Activated CD4-positive, alpha-beta memory T cell treated with anti-CD3 and anti-CD28 coated beads, Interleukin-2, amount 10 ng/mL, durations not matched to agents 7 days and 5 days (primary cell): Measurements from ENCODE around the gene DDN. TPM values are rescaled to one million over a fixed set of nuclear protein-coding genes. Genes with fewer than 3 reads are reported as not detected.

ENCODE experiments used
- CTCF ChIA-PET: fragments of 350-600 bp; sonication (Branson Sonifier 250); formaldehyde crosslinking; loops from one replicate; lab custom pipeline; 2021; ENCODE audit warnings: antibody characterized with exemption, inconsistent platforms; lab: Charles Lee
- POLR2A ChIA-PET: fragments of 350-600 bp; sonication (Branson Sonifier 250); formaldehyde crosslinking; loops from one replicate; lab custom pipeline; 2021; ENCODE audit warnings: antibody characterized with exemption; lab: Charles Lee
- DNase-seq: peaks from one replicate; pipeline ENCODE4 v3.0.0-alpha.2; 2020
- H3K27ac Mint-ChIP-seq: one replicate; pipeline ENCODE4 v1.8.0; 2021; ENCODE audit warnings: mild to moderate bottlenecking, mixed read lengths
- H3K27me3 Mint-ChIP-seq: one replicate; pipeline ENCODE4 v1.8.0; 2021; ENCODE audit warnings: mixed read lengths
- H3K36me3 Mint-ChIP-seq: one replicate; pipeline ENCODE4 v1.8.0; 2021; ENCODE audit warnings: low read depth, mixed read lengths
- H3K4me1 Mint-ChIP-seq: one replicate; pipeline ENCODE4 v1.8.0; 2021; ENCODE audit warnings: mixed read lengths
- H3K4me3 Mint-ChIP-seq: one replicate; pipeline ENCODE4 v1.8.0; 2021; ENCODE audit warnings: mild to moderate bottlenecking, mixed read lengths
- H3K9me3 Mint-ChIP-seq: one replicate; pipeline ENCODE4 v1.8.0; 2021; ENCODE audit warnings: mixed read lengths
- total RNA-seq, 2 experiments: library from RNA; stranded (reverse); gene quantifications; one replicate each; pipeline ENCODE4 v1.2.3, GENCODE V29; 2021

The DDN gene
- total RNA-seq, 2 experiments from 2014 or later = 0.23 TPM

- no peak for DNase-seq
- ChIA-PET POLR2A (interaction anchor here (1.2 to 2.1 kb wide), 2 partner anchors 10 kb away, joined by 5 to 10 read pairs; no protein-coding TSS in a partner anchor), CTCF (interaction anchor here (0.9 to 2.9 kb wide), 5 partner anchors 10 to 126 kb away, joined by 3 to 9 read pairs (median 6); a partner anchor contains a TSS)
- Mint-ChIP-seq H3K27ac (no peak overlapping the region), H3K36me3 (peaks cover 60% of the 10 kb centered on the region), H3K27me3 (no peaks in the 10 kb centered on the region), H3K4me1 (no peaks in the 10 kb centered on the region), H3K4me3 (no peak overlapping the region), H3K9me3 (no peaks in the 10 kb centered on the region)
These were observed 30.9 kb upstream of the DDN start for GRCh38 chr12:49030119-49030518.

DNA sequence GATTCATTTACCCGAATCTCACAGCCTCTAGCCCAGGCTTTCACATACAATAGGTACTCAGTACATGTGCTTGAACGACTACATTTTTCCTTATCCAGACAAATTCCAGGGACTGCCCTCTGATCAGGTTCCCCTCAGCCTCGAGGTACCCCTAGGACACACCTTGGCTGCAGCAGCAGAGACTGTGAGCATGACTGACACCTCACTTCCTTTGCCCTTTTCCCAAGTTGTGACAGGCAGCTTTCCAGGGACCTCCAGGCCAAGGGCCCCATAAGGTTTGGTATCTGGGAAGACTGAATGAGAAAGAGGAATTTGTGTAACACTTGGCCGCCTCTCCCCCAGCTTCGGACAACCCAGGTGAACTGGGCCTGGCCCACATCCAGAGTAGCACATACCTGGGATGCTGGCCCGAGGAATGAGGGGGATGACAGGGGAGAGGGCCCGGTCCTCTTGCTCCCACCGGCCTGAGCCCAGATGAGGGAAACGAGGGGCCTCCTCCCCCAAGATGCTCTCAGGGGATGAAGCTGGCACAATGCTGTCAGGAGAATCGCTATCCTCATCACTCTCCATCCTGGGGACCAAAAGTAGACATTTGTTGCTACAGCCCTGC is 29.6 kb upstream of the DDN start:
- H3K4me1 Mint-ChIP-seq = no peaks in the 10 kb centered on the region
- POLR2A ChIA-PET = interaction anchor here (0.8 to 0.9 kb wide), 2 partner anchors 31 to 101 kb away, joined by 3 read pairs; no protein-coding TSS in a partner anchor
- no peaks in the 10 kb centered on the region for H3K27me3 Mint-ChIP-seq
- no peaks in the 10 kb centered on the region for H3K9me3 Mint-ChIP-seq
- CTCF ChIA-PET = interaction anchor here (0.6 to 1.9 kb wide), 3 partner anchors 9 to 230 kb away, joined by 3 to 8 read pairs (median 6); no protein-coding TSS in a partner anchor
- DNase-seq = no peak
- H3K27ac Mint-ChIP-seq = peak overlapping the region; percentile 4
- H3K4me3 Mint-ChIP-seq = no peak overlapping the region
- peaks cover 60% of the 10 kb centered on the region for H3K36me3 Mint-ChIP-seq

DNA sequence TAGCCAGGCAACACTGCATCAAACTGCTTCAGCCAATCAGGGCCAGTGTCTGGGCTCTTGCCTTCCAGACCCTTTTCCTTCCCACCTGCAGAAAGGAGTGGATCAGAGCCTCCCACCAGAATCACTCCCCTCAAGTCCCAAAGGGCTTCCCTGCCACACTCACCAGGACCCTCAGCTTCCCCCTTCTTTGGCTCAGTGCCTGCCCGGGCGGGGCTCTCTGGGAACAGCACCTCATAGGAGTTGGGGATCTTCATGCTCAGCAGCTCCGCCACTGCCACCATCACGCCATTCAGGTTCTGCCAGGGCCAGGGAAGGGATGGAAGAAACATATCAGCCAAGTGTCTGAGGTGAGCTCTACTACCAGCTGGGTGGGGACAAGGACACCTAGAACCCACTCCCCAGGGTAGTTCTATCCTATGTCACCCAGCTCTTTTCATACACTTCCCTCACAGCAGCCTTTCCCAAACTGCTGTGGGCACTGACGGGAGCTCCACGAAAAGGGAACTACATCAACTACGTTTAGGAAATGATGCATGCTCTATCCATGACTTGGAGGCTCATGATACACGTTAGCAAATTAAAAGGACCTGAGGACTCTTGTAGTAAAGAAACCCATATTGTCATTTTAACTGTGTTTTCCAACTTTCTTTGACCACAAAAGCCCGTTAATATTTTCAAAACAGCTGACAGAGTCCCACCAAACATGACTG is 28.8 kb upstream of the DDN start:
- Mint-ChIP-seq H3K4me1 (no peaks in the 10 kb centered on the region), H3K27me3 (no peaks in the 10 kb centered on the region), H3K36me3 (peaks cover 59% of the 10 kb centered on the region), H3K9me3 (no peaks in the 10 kb centered on the region), H3K27ac (peak overlapping the region; percentile 52), H3K4me3 (no peak overlapping the region)
- DNase-seq = no peak
- ChIA-PET CTCF (interaction anchor here (0.6 to 0.8 kb wide), 2 partner anchors 8 to 15 kb away, joined by 3 read pairs; no protein-coding TSS in a partner anchor), POLR2A (interaction anchor here (0.9 kb wide), 1 partner anchor 31 kb away, joined by 3 read pairs; no protein-coding TSS in a partner anchor)

DNA sequence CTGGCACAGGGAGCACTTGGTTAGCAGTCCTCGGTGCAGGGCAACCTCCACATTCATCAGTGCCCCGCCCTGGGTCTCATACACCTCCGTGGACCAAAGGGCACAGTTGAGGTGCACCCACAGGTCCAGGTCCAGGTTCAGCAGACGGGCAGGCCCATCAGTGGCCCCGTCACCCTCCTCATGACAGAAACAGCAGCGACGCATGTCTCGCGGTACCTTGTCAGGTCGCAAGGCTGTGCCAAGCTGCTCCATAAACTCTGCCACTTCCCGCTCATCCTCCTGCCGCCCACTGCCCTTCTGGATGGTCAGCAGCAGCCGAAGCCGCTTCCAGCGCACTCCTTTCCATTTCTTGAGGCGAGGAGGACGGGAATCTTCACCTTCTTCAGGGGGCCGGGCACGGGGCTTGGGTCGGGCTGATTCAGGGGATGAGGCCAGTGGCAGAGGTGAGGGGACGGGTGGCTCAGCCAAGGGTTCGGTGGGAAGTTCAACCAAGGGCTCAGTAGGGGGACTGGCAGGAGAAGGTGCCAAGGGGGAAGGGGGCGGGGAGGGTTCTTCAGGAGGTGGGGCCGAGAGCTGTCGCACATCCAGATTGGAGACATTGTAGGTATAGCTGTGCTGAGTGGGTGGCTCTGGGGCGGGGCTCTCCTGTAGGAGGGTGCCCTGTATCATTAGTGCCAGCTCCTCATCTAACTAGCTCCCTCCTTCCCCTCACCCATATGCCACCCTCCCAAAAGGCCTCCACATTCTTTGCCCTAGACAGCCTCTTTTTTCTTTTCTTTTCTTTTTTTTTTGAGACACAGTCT is 27.7 kb upstream of the DDN start:
- DNase-seq = no peak
- H3K4me3 Mint-ChIP-seq = no peak overlapping the region

DNA sequence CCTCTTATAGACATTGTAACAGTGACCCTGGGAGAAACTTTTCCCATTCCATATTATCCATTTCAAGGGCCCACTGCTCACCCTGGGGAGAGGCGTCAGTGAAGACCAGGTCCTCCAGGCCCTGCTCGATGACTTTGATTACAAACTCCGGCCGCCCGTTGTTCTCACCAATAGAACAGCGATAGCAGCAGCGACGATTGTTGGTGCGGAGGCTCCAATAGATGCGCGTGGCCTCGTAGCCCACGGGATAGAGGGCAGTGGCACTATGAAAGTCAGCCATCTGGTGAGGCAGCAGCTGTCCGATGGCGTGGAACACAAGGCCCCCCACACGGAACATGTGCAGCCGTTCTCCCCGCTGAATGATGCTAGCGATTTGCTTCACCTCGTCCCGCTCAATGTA is 26.9 kb upstream of the DDN start:
- no peak overlapping the region for H3K27ac Mint-ChIP-seq

More for the DNA sequence above, 27.7 kb upstream of the DDN start:
- Mint-ChIP-seq H3K27ac (no peak overlapping the region), H3K36me3 (peaks cover 62% of the 10 kb centered on the region), H3K27me3 (no peaks in the 10 kb centered on the region), H3K9me3 (no peaks in the 10 kb centered on the region), H3K4me1 (no peaks in the 10 kb centered on the region)
- CTCF ChIA-PET = interaction anchor here (1.4 kb wide), 1 partner anchor 39 kb away, joined by 3 read pairs; no protein-coding TSS in a partner anchor
- POLR2A ChIA-PET = interaction anchor here (1.1 kb wide), 1 partner anchor 104 kb away, joined by 3 read pairs; no protein-coding TSS in a partner anchor

DNA sequence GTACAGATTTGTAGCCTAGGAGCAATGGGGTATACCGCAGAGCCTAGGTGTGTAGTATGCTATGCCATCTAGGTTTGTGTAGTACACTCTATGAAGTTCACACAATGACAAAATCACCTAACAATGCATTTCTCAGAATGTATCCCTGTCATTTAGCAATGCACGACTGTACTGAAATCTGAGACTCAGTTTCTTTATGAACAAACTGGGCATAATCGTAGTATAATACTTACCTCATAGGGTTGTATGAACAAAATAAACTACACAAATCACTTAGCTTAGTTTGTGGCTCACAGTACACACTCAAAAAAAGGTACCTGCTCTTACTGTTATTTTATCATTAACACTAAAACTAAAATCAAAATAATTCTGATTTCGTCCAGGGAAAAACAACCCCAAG is 26.3 kb upstream of the DDN start:
- H3K36me3 Mint-ChIP-seq = peaks cover 68% of the 10 kb centered on the region
- ChIA-PET POLR2A (no interaction called here), CTCF (no interaction called here)
- no peak overlapping the region for H3K4me3 Mint-ChIP-seq
- no peaks in the 10 kb centered on the region for H3K4me1 Mint-ChIP-seq
- DNase-seq = no peak
- H3K27ac Mint-ChIP-seq = no peak overlapping the region
- H3K27me3 Mint-ChIP-seq = no peaks in the 10 kb centered on the region
- no peaks in the 10 kb centered on the region for H3K9me3 Mint-ChIP-seq

More for the DNA sequence above, 26.9 kb upstream of the DDN start:
- no peak for DNase-seq
- Mint-ChIP-seq H3K4me3 (no peak overlapping the region), H3K36me3 (peaks cover 66% of the 10 kb centered on the region), H3K27me3 (no peaks in the 10 kb centered on the region), H3K9me3 (no peaks in the 10 kb centered on the region), H3K4me1 (no peaks in the 10 kb centered on the region)
- POLR2A ChIA-PET = interaction anchor here (1.1 kb wide), 1 partner anchor 104 kb away, joined by 3 read pairs; no protein-coding TSS in a partner anchor
- CTCF ChIA-PET = interaction anchor here (1.4 kb wide), 1 partner anchor 38 kb away, joined by 3 read pairs; no protein-coding TSS in a partner anchor

DNA sequence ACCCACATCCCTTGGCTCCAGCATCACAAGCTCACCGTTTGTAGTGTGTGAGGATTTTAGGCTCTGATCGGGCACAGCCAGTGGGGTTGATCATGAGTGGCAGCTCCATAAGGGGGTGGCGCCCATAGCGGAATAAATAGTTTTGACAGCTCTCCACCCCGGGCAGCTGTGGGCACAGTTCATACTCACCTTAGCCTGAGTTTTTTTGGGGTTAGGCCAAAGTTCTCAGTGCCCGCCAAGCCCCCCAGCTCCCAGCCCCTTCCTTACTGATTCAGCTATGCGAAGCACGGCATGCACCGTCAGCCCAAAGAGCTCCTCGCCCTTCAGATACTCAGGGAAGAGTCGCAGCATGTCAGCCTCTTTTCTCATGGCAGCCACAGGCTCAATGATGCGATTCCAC is 25.4 kb upstream of the DDN start:
- Mint-ChIP-seq H3K4me3 (no peak overlapping the region), H3K27me3 (no peaks in the 10 kb centered on the region), H3K27ac (no peak overlapping the region), H3K36me3 (peaks cover 67% of the 10 kb centered on the region), H3K9me3 (no peaks in the 10 kb centered on the region), H3K4me1 (peaks cover 5% of the 10 kb centered on the region)
- no peak for DNase-seq
- CTCF ChIA-PET = interaction anchor here (1.3 to 2.0 kb wide), 2 partner anchors 14 to 19 kb away, joined by 3 to 6 read pairs; no protein-coding TSS in a partner anchor
- POLR2A ChIA-PET = no interaction called here

DNA sequence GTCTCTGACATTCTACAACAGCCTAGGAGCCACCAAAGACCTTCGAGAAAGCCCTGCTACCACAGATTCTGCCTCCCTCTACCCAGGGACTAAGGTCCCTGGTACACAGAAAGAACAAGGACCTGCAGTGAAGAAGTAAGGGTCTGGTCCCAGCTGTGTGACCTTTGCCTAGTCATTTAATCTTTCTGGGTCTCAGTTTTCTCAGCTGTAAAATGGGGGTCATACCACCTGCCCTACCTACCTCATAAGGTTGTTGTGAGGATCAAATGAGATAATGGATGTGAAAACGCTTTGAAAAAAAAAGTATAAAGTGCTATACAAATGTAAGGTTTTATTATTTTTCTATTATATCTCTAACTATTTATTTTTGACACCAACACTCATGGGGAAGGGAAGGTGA is 24.6 kb upstream of the DDN start:
- Mint-ChIP-seq H3K27ac (no peak overlapping the region), H3K4me1 (peaks cover 11% of the 10 kb centered on the region), H3K9me3 (no peaks in the 10 kb centered on the region), H3K36me3 (peaks cover 67% of the 10 kb centered on the region), H3K27me3 (no peaks in the 10 kb centered on the region), H3K4me3 (no peak overlapping the region)
- DNase-seq = no peak
- ChIA-PET POLR2A (no interaction called here), CTCF (interaction anchor here (1.0 to 5.2 kb wide), 4 partner anchors 15 to 64 kb away, joined by 3 to 63 read pairs (median 4); no protein-coding TSS in a partner anchor)

DNA sequence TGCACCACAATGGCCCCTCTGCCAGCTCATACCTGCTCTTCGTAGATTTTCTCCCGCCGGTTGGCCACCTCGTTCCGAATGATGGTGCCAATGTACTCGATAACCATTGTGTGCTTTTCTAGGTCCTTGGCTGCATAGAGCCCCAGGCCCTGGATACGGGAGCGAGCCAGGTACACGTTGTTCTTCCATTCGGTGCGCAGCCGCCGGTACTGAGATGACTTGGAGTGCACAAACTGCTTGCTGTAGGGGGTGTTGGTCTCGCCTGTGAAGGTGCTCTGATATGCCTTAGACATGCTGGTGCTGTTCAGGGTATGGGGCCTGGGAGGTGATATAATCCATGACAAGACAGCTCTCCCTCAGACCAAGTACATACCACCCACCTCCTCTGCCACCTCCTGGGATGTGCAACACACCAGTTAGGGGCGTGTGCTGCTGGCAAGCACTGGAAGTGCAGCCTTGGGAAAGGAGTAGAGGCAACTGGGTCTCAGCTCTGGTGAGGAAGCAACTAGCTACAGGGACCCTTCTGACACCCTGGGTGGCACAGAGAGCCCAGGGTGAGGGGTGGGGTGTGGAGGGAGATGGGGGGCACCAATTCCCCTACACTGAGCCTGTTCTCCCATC is 23.5 kb upstream of the DDN start:
- ChIA-PET POLR2A (interaction anchor here (1.3 kb wide), 1 partner anchor 241 kb away, joined by 4 read pairs; no protein-coding TSS in a partner anchor), CTCF (interaction anchor here (1.0 to 5.2 kb wide), 3 partner anchors 21 to 65 kb away, joined by 3 to 63 read pairs (median 6); no protein-coding TSS in a partner anchor)
- no peak overlapping the region for H3K27ac Mint-ChIP-seq
- H3K9me3 Mint-ChIP-seq = no peaks in the 10 kb centered on the region
- no peaks in the 10 kb centered on the region for H3K27me3 Mint-ChIP-seq
- no peak overlapping the region for H3K4me3 Mint-ChIP-seq
- H3K36me3 Mint-ChIP-seq = peaks cover 64% of the 10 kb centered on the region
- no peak for DNase-seq
- H3K4me1 Mint-ChIP-seq = peaks cover 17% of the 10 kb centered on the region

DNA sequence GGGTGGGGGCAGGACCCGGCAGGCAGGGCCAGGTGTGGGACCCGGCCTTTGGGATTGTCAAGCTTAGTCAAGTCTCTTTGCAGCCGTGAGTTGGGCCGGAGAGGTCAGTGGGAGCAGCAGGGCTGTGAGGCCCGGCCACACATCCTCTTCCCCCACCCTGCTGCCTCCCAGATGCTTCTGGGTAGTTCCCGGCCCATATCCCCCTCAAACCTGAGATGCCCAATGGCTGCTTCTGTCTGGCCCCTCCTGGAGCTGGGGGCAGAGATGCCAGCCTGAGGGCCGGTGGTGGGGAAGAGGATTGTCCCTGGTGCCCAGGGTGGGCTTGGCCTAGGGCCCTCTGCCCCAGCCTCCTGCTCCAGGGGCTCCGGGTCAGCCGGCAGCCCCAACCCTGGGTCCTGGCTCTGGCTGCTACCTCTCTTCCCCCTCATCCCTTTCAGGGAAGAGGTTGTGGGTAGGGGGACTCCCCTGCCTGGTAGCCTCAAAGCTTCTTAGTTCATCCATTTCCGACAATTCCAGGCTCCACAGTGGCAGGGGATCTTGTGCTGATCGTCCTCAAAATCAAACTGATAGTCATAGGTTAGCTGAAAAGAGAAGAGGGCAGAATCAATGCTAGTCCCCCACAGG is 22.2 kb upstream of the DDN start:
- no peak for DNase-seq
- Mint-ChIP-seq H3K27ac (peak overlapping the region; percentile 4), H3K36me3 (peaks cover 62% of the 10 kb centered on the region), H3K4me3 (no peak overlapping the region), H3K4me1 (peaks cover 29% of the 10 kb centered on the region), H3K27me3 (no peaks in the 10 kb centered on the region), H3K9me3 (no peaks in the 10 kb centered on the region)
- POLR2A ChIA-PET = interaction anchor here (1.3 to 3.1 kb wide), 4 partner anchors 10 to 243 kb away, joined by 4 to 24 read pairs (median 7); partner anchors contain the start of gene TUBA1B
- CTCF ChIA-PET = interaction anchor here (2.9 to 5.2 kb wide), 2 partner anchors 24 to 33 kb away, joined by 11 to 63 read pairs; no protein-coding TSS in a partner anchor

DNA sequence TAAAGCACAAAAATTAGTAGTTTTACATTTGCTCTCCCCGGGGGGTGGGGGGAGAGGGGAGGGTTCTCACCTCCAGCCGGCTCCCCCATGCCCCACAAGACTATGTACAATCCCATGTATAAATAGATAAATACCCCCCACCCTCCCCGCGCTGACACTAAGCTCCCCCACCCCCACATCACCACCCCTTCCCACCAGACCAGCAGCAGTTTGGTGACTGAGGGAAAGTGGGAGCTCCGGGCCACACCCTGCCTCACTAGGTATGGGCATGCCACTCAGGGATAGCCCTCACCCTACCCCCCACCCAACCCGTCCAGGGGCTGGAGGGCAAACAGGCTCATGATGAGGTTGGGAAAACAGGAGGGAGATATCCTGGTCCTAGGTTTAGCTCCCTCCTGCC is 21.3 kb upstream of the DDN start:
- no peaks in the 10 kb centered on the region for H3K9me3 Mint-ChIP-seq
- H3K27ac Mint-ChIP-seq = no peak overlapping the region
- CTCF ChIA-PET = interaction anchor here (0.9 to 5.2 kb wide), 14 partner anchors 9 to 168 kb away, joined by 3 to 63 read pairs (median 7); partner anchors contain the start of genes ARF3, DDN, DDX23 and RHEBL1
- peaks cover 36% of the 10 kb centered on the region for H3K4me1 Mint-ChIP-seq
- H3K36me3 Mint-ChIP-seq = peaks cover 59% of the 10 kb centered on the region
- no peak overlapping the region for H3K4me3 Mint-ChIP-seq
- POLR2A ChIA-PET = interaction anchor here (1.1 to 3.1 kb wide), 13 partner anchors 11 to 168 kb away, joined by 3 to 24 read pairs (median 5); partner anchors contain the start of genes DDX23, RHEBL1, TUBA1A and TUBA1B
- DNase-seq = no peak
- no peaks in the 10 kb centered on the region for H3K27me3 Mint-ChIP-seq
